IPS-20b (cell line): ENCODE measurements around the gene POLA1.
A peak's percentile ranks its signal among the peaks of the same experiment; 100 is the strongest.
"Not testable (repeated sequence)": the region's sequence is repeated elsewhere in the genome, so short reads cannot be mapped to it uniquely, and the experiment has no call there.

Experiments used
- H3K27ac ChIP-seq: one replicate; pipeline ENCODE4 v1.5.1; 2013; ENCODE audit warnings: low read length
- H3K27me3 ChIP-seq: 2 replicates; pipeline ENCODE4 v1.6.1; 2013; ENCODE audit warnings: mild to moderate bottlenecking, low read length, inconsistent platforms; ENCODE audit not compliant: insufficient read depth
- H3K36me3 ChIP-seq: 2 replicates; pipeline ENCODE4 v1.6.1; 2013; ENCODE audit warnings: low read depth, mild to moderate bottlenecking, inconsistent platforms, low read length, moderate library complexity; ENCODE audit not compliant: insufficient read depth
- H3K4me1 ChIP-seq: 2 replicates; pipeline ENCODE4 v1.6.1; 2013; ENCODE audit warnings: mild to moderate bottlenecking, control low read depth, inconsistent platforms, low read length, moderate library complexity; ENCODE audit not compliant: insufficient read depth
- H3K4me3 ChIP-seq: 2 replicates; pipeline ENCODE4 v1.5.1; 2013; ENCODE audit warnings: mild to moderate bottlenecking, low read length, inconsistent platforms
- H3K9ac ChIP-seq: 2 replicates; pipeline ENCODE4 v1.6.1; 2013; ENCODE audit warnings: low read depth, mild to moderate bottlenecking, inconsistent platforms, low read length, moderate library complexity
- H3K9me3 ChIP-seq: 2 replicates; pipeline ENCODE4 v1.6.1; 2013; ENCODE audit warnings: mild to moderate bottlenecking, low read depth, low read length, inconsistent platforms; ENCODE audit not compliant: insufficient read depth

Gene POLA1

DNA sequence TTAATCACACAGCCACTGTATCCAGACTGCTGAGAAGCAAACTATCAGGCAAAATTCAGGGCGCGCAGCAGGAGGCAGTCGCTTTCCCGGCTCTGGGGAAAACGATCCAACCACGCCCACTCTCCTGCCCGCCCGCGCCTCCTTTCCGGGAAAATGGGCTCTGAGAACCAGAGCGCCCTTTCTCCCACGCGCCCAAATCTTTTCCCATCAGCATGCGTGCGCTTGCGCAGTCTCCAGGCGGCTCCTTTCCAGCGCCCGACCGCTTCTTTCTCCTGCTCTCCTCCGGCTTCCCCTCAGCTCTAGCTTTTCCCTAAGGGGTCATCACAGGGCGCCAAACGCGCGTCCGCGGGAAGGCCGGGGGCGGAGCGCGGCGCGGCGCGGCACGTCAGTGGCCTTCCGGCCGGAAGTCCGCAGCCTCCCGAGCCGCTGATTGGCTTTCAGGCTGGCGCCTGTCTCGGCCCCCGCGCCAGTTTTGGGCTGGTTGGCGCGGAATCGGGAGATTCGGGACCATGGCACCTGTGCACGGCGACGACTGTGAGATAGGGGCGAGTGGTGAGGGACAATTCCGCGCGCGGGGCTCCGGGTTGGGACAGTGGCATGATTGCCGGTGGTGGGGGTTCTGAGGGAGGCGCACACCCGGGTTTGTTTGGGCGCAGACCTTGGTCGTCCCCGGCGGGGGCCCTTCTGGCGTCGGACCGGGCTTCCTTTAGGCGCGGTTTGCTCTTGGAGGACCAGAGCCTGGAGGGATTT lies at the start of gene POLA1:
Gene POLA1, plus strand, starts transcription at position 466 of the 750 bp plus-strand sequence. Its CDS starts 44 bp downstream, at position 510.
- H3K27ac ChIP-seq, result peak within 1 kb of the TSS; percentile 36
- H3K9ac ChIP-seq, result peak within 1 kb of the TSS; percentile 96
- no peaks in the 10 kb centered on the region for H3K9me3 ChIP-seq
- no peaks in the 10 kb centered on the region for H3K27me3 ChIP-seq
- peak within 1 kb of the TSS; percentile 91 for H3K4me3 ChIP-seq
- H3K36me3 ChIP-seq, result no peaks in the 10 kb centered on the region; the same call in 1 of the 2 replicates
- H3K4me1 ChIP-seq, result peaks cover 5% of the 10 kb centered on the region; the same call in 1 of the 2 replicates

DNA sequence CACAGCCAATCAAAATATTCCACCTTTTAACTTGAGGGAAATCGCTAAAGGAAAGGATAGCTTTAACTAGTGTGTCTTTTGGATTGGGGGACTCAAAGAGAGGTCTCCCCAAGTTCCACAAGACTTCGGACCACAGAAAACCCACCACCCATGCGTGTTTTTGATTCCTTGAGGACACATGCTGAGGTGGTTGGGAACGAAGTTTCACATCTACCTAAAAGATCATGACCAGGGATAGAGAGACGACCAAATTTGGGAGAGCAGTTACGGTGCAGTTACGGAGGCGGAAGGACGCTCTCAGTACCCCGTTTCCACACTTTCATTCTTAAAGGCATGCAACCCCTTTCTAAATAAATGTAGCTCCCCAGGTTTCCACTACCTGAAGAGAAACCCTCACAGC lies 47.7 kb upstream of the POLA1 start:
- Histone ChIP-seq H3K9ac (peak overlapping the region; percentile 96), H3K4me3 (peak overlapping the region; percentile 90), H3K4me1 (peaks cover 11% of the 10 kb centered on the region; the same call in 1 of the 2 replicates), H3K27me3 (no peaks in the 10 kb centered on the region), H3K27ac (peak overlapping the region; percentile 99), H3K36me3 (no peaks in the 10 kb centered on the region; the same call in 1 of the 2 replicates), H3K9me3 (no peaks in the 10 kb centered on the region)

GRCh38 chrX:24646745-24647182 lies 47.0 kb upstream of the POLA1 start:
- Histone ChIP-seq H3K9me3 (no peaks in the 10 kb centered on the region), H3K36me3 (no peaks in the 10 kb centered on the region; the same call in 1 of the 2 replicates), H3K4me1 (peaks cover 11% of the 10 kb centered on the region; the same call in 1 of the 2 replicates), H3K4me3 (peak overlapping the region; percentile 90), H3K9ac (peak overlapping the region; percentile 96; the same call in 1 of the 2 replicates), H3K27ac (peak overlapping the region; percentile 99), H3K27me3 (no peaks in the 10 kb centered on the region)

- peak within 1 kb of the TSS; percentile 99 for H3K27ac ChIP-seq
- H3K4me1 ChIP-seq, result peaks cover 9% of the 10 kb centered on the region; the same call in 1 of the 2 replicates
- no peaks in the 10 kb centered on the region; the same call in 1 of the 2 replicates for H3K36me3 ChIP-seq
- H3K27me3 ChIP-seq, result no peaks in the 10 kb centered on the region
- H3K9me3 ChIP-seq, result no peaks in the 10 kb centered on the region
- peak within 1 kb of the TSS; percentile 96; the same call in 1 of the 2 replicates for H3K9ac ChIP-seq
- peak within 1 kb of the TSS; percentile 90 for H3K4me3 ChIP-seq
These were observed 46.3 kb upstream of the POLA1 start, which contains the start of gene PCYT1B for GRCh38 chrX:24647257-24648058. Gene PCYT1B (minus strand): TSS chrX:24647347. CDS start chrX:24647105, 242 bp downstream.

GRCh38 chrX:24648495-24648894 lies 45.2 kb upstream of the POLA1 start:
- Histone ChIP-seq H3K9me3 (no peaks in the 10 kb centered on the region), H3K36me3 (no peaks in the 10 kb centered on the region), H3K9ac (no peak overlapping the region), H3K27ac (no peak overlapping the region), H3K4me1 (peaks cover 7% of the 10 kb centered on the region; the same call in 1 of the 2 replicates), H3K4me3 (no peak overlapping the region), H3K27me3 (no peaks in the 10 kb centered on the region)

DNA sequence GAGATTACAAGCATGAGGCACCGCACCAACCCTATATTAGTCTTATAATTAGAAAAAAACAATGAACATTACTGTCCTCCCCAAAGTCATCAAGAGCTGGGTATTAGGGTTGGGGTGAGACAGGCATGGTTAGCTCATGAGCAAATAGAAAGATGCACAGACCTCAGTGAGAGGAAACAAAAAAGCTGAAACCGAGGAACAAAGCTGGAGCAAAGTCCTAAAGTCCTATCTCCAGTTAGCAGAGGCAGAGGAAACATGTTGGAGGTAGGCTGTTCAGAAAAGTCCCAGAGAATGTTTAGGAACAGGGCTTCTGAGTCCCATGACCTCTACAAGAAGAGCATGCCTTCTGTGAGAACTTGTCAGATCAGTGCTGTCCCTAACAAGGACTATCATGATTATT lies 41.9 kb upstream of the POLA1 start:
- Histone ChIP-seq H3K4me3 (no peak overlapping the region), H3K9ac (no peak overlapping the region), H3K36me3 (no peaks in the 10 kb centered on the region), H3K9me3 (no peaks in the 10 kb centered on the region), H3K4me1 (peaks cover 7% of the 10 kb centered on the region; the same call in 1 of the 2 replicates), H3K27ac (no peak overlapping the region), H3K27me3 (no peaks in the 10 kb centered on the region)

DNA sequence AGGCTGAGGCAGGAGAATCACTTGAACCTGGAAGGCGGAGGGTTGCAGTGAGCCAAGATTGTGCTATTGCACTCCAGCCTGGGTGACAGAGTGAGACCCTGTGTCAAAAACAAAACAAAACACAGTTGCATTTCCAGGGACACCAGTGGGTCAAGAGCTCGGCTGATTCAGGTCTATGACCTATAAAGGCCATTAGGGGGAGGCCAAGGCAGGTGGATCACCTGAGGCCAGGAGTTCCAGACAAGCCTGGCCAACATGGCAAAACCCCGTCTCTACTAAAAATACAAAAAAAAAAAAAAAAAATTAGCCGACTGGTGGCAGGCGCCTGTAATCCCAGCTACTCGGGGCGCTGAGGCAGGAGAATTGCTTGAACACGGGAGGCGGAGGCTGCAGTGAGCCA lies 38.0 kb upstream of the POLA1 start:
- H3K27ac ChIP-seq, H3K27me3 ChIP-seq, H3K9me3 ChIP-seq, H3K4me3 ChIP-seq, H3K9ac ChIP-seq, H3K36me3 ChIP-seq, H3K4me1 ChIP-seq: not testable (repeated sequence)

DNA sequence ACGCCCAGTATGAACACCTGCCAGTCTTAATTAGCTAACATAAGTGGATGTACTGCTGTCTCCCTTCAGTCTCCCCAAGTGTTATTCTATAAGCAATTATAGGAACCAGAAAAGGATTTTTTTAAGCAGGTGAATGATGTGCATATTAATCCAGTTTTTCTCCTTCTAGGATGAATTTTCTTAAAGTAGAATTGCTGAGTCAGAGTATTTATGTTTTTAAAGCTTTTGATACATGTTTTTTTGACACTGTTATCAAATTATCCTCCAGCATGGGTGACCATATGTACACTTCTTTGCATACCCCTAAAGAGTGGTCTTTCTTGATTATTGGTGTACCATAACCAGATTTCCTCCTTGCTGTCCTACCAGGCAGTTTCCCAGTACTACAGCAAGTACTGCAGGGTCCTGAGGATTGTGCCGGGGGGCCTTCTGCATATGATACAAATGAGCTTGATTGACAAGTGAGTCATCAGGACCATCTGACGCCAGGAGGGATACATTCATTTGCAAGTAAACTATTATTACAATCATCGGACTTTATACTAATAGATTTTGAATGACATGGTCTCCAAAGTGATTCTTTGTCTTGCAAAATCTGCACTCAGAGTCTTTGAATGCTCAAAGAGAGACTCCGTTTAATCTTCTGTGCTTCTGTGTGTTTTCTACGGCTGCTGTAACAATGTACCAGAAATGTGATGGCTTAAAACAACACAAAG lies 35.9 kb upstream of the POLA1 start:
- H3K27me3 ChIP-seq, result no peaks in the 10 kb centered on the region
- H3K27ac ChIP-seq, result no peak overlapping the region
- H3K4me1 ChIP-seq, result peaks cover 8% of the 10 kb centered on the region; the same call in 1 of the 2 replicates
- no peaks in the 10 kb centered on the region for H3K36me3 ChIP-seq
- no peak overlapping the region for H3K9ac ChIP-seq
- H3K9me3 ChIP-seq, result no peaks in the 10 kb centered on the region
- no peak overlapping the region for H3K4me3 ChIP-seq

DNA sequence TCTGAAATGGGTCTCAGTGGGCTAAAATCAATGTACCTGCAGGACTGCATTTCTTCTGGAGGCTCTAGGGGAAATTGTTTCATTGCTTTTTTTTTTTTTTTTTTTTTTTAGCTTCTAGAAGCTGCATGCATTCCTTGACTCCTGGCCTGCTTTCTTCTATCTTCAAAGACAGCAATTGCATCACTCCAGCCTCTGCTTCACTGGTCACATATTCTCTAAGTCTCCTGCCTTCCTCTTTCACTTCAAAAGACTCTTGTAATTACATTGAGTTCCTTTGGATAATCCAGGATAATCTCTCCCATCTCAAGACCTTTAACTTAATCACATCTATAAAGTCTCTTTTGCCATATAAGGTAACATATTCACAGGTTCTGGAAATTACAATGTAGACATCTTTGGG lies 35.3 kb upstream of the POLA1 start:
- Histone ChIP-seq H3K36me3 (no peaks in the 10 kb centered on the region), H3K27ac (no peak overlapping the region), H3K9me3 (no peaks in the 10 kb centered on the region), H3K27me3 (no peaks in the 10 kb centered on the region), H3K4me1 (peaks cover 8% of the 10 kb centered on the region; the same call in 1 of the 2 replicates), H3K4me3 (no peak overlapping the region), H3K9ac (no peak overlapping the region)

- H3K4me3 ChIP-seq, result no peak overlapping the region
- no peak overlapping the region for H3K9ac ChIP-seq
- no peaks in the 10 kb centered on the region for H3K9me3 ChIP-seq
- H3K27ac ChIP-seq, result no peak overlapping the region
- no peaks in the 10 kb centered on the region for H3K36me3 ChIP-seq
- peaks cover 8% of the 10 kb centered on the region; the same call in 1 of the 2 replicates for H3K4me1 ChIP-seq
- no peaks in the 10 kb centered on the region for H3K27me3 ChIP-seq
These were observed 34.6 kb upstream of the POLA1 start for GRCh38 chrX:24659106-24659505.

DNA sequence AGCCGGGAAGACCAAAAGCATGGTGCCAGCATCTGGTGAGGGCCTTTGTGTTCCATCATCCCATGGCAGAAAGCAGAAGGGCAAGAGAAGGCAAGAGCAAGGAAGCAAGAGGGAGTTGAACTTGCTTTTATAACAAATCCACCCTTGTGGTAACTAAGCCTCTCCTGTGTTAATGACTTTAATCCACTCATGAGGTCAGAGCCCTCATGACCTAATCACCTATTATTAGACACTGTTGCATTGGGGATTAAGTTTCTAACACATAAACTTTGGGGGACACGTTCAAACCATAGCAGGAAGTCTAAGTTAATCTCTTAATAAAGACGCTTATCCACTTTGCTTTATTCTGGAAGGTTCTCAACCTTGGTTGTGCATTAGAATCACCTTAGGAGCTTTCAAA lies 34.1 kb upstream of the POLA1 start:
- no peaks in the 10 kb centered on the region for H3K9me3 ChIP-seq
- H3K27ac ChIP-seq, result no peak overlapping the region
- H3K4me3 ChIP-seq, result no peak overlapping the region
- H3K9ac ChIP-seq, result no peak overlapping the region
- H3K4me1 ChIP-seq, result peaks cover 8% of the 10 kb centered on the region; the same call in 1 of the 2 replicates
- H3K27me3 ChIP-seq, result no peaks in the 10 kb centered on the region
- H3K36me3 ChIP-seq, result no peaks in the 10 kb centered on the region
